Measurements from ENCODE around the gene FHAD1.
"Not testable (repeated sequence)": the region's sequence is repeated elsewhere in the genome, so short reads cannot be mapped to it uniquely, and the experiment has no call there.

The FHAD1 gene

DNA sequence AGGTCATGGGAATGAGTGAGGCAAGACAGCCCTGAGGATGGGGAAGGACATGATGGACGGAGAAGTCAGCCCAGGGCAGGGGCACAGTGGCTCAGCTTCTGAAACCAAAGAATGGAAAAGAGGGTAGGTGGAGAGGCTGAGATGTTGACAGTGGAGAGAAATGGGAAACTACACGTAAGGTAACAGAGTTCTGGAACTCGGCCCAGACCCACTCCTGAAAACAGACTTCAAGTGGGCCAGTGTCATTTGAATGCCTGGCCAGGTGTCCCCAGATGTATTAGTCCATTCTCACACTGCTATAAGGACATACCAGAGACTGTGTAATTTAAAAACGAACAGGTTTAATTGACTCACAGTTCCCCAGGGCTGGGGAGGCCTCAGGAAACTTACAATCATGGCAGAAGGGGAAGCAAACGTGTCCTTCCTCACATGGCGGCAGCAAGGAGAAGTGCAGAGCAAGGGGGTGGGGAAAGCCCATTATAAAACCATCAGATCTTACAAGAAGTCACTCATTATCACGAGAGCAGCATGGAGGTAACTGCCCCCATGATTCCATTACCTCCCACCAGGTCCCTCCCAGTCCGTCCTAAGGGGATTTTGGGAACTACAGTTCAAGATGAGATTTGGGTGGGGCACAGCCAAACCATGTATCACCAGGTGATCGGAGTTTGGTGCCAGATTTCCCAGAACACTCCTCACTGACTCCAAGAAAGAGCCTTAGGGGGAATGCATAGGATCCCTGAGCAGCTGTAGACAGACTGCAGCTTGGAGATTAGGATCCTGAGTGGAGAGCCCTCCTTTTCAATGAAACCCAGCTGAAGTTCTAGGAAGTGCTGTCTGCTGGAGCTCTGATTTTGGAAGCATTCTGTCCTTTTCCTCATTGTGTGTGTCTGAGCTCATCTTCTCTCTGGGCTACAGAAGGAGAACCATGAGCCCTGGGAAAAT lies 40.3 kb downstream of the FHAD1 start:
- Histone ChIP-seq H3K4me3 (ENCODE audit: low read length) (no peak overlapping the region), H3K4me1 (ENCODE audit: control insufficient read depth, low read depth, low read length) (no peaks in the 10 kb centered on the region), H3K27ac (ENCODE audit: low read length) (no peak overlapping the region), H3K27me3 (ENCODE audit: control insufficient read depth, insufficient read depth, low read length) (no peaks in the 10 kb centered on the region), H3K9me3 (ENCODE audit: control insufficient read depth, low read depth, low read length) (no peaks in the 10 kb centered on the region), H3K36me3 (ENCODE audit: control insufficient read depth, low read depth, low read length) (no peaks in the 10 kb centered on the region), H3K9ac (ENCODE audit: low read length) (no peak overlapping the region)

GRCh38 chr1:15288173-15288926 lies 41.3 kb downstream of the FHAD1 start:
- H3K27me3 ChIP-seq (ENCODE audit: control insufficient read depth, insufficient read depth, low read length): no peaks in the 10 kb centered on the region
- no peak overlapping the region for H3K9ac ChIP-seq (ENCODE audit: low read length)
- no peaks in the 10 kb centered on the region for H3K36me3 ChIP-seq (ENCODE audit: control insufficient read depth, low read depth, low read length)
- no peaks in the 10 kb centered on the region for H3K9me3 ChIP-seq (ENCODE audit: control insufficient read depth, low read depth, low read length)
- H3K27ac ChIP-seq (ENCODE audit: low read length): no peak overlapping the region
- H3K4me1 ChIP-seq (ENCODE audit: control insufficient read depth, low read depth, low read length): no peaks in the 10 kb centered on the region
- H3K4me3 ChIP-seq (ENCODE audit: low read length): no peak overlapping the region

DNA sequence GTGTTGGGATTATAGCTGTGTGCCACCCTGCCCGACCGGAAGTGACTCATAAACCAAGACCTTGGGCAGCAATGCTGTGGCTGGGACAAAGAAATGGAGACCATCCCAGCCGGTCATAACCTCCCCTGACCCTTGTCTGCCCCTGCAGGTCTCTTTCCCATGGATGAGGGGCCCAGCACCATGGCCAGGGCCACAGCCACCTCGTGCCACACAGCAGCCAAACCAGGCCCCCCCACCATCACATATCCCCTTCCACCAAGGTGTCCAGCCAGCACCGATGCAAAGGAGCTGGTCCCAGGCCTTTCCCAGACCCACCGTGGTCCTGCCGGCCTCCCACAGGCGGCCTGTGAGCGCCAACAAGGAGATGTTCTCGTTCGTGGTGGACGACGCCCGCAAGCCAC lies 42.2 kb downstream of the FHAD1 start:
- no peaks in the 10 kb centered on the region for H3K36me3 ChIP-seq (ENCODE audit: control insufficient read depth, low read depth, low read length)
- no peaks in the 10 kb centered on the region for H3K9me3 ChIP-seq (ENCODE audit: control insufficient read depth, low read depth, low read length)
- H3K4me1 ChIP-seq (ENCODE audit: control insufficient read depth, low read depth, low read length): no peaks in the 10 kb centered on the region
- H3K27me3 ChIP-seq (ENCODE audit: control insufficient read depth, insufficient read depth, low read length): no peaks in the 10 kb centered on the region
- no peak overlapping the region for H3K27ac ChIP-seq (ENCODE audit: low read length)
- H3K4me3 ChIP-seq (ENCODE audit: low read length): no peak overlapping the region
- H3K9ac ChIP-seq (ENCODE audit: low read length): no peak overlapping the region

DNA sequence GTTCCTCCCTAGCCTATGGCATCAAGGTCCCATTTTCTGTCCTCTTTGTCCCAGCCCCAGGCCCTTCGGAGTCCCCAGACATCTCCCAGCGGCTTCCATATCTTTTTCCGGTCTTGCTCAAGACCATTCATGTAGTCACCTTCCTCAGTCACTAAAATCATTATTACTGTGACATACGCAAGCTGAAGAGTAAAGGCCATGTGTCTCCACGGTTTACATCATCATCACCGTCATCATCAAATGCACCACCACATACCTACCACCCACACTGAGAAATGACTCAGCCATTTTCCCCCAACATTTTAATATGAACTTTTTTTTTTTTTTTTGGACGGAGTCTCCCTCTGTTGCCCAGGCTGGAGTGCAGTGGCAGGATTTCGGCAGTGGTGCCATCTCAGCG lies 43.4 kb downstream of the FHAD1 start:
- H3K36me3 ChIP-seq (ENCODE audit: control insufficient read depth, low read depth, low read length): no peaks in the 10 kb centered on the region
- H3K4me1 ChIP-seq (ENCODE audit: control insufficient read depth, low read depth, low read length): no peaks in the 10 kb centered on the region
- H3K27ac ChIP-seq (ENCODE audit: low read length): no peak overlapping the region
- no peaks in the 10 kb centered on the region for H3K9me3 ChIP-seq (ENCODE audit: control insufficient read depth, low read depth, low read length)
- no peaks in the 10 kb centered on the region for H3K27me3 ChIP-seq (ENCODE audit: control insufficient read depth, insufficient read depth, low read length)
- no peak overlapping the region for H3K4me3 ChIP-seq (ENCODE audit: low read length)
- no peak overlapping the region for H3K9ac ChIP-seq (ENCODE audit: low read length)

DNA sequence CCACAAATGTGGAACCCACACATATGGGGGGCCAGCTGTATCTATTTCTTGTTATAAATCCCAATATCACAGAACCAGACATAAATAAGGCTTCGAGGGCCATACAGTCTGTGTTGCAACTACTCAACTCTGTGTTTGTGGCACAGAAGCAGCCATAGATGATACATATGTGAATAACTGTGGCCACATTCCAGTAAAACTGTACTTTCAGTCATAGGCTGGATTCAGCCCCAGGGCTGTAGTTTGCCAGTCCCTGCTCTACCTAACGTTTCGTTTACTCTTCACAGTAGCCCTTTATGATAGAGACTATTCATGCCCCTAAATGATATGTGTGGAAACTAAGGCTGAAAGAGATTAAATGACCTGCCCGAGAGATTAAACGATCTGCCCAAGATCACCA lies 48.7 kb downstream of the FHAD1 start:
- no peaks in the 10 kb centered on the region for H3K27me3 ChIP-seq (ENCODE audit: control insufficient read depth, insufficient read depth, low read length)
- H3K4me1 ChIP-seq (ENCODE audit: control insufficient read depth, low read depth, low read length): no peaks in the 10 kb centered on the region
- no peak overlapping the region for H3K27ac ChIP-seq (ENCODE audit: low read length)
- H3K9me3 ChIP-seq (ENCODE audit: control insufficient read depth, low read depth, low read length): no peaks in the 10 kb centered on the region
- H3K36me3 ChIP-seq (ENCODE audit: control insufficient read depth, low read depth, low read length): no peaks in the 10 kb centered on the region
- no peak overlapping the region for H3K4me3 ChIP-seq (ENCODE audit: low read length)
- no peak overlapping the region for H3K9ac ChIP-seq (ENCODE audit: low read length)

DNA sequence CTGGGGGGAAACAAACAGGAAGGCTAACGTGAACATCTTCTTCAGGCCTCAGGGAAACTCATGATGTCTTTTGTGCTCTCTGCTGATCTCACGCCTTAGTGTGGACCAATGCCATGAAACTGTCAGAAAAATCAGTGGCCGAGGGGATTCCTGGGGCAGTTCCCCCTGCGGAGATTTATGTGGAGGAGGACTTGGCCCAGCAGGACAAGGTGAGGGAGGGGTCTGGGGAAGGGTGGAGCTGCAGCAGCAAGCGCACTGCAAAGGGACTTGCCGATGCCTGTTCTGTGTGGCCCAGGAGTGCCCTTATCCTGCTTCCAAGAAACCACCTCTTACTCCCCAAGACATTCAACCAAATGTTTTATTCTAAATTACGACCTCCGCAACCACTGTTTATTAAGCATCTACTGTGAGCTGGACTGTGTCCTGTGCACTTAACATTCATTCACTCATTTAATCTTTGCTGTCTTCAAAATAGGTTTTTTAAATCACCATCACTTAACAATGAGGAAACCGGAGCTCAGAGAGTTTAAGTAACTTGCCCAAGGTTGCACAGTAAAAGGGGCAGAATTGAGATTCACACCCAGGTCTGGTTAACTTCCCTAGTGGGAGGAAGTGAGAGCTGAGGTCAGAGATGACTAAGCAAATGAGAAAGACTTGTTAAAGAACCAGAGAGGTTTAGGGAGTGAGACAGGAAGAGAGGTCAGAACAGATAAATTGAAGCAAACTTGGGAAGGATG lies 49.7 kb downstream of the FHAD1 start:
- H3K27me3 ChIP-seq (ENCODE audit: control insufficient read depth, insufficient read depth, low read length): no peaks in the 10 kb centered on the region
- H3K36me3 ChIP-seq (ENCODE audit: control insufficient read depth, low read depth, low read length): no peaks in the 10 kb centered on the region
- no peak overlapping the region for H3K27ac ChIP-seq (ENCODE audit: low read length)
- H3K4me1 ChIP-seq (ENCODE audit: control insufficient read depth, low read depth, low read length): no peaks in the 10 kb centered on the region
- no peak overlapping the region for H3K4me3 ChIP-seq (ENCODE audit: low read length)
- H3K9ac ChIP-seq (ENCODE audit: low read length): no peak overlapping the region
- H3K9me3 ChIP-seq (ENCODE audit: control insufficient read depth, low read depth, low read length): no peaks in the 10 kb centered on the region

GRCh38 chr1:15297975-15298374 lies 51.0 kb downstream of the FHAD1 start:
- H3K4me1 ChIP-seq (ENCODE audit: control insufficient read depth, low read depth, low read length); H3K27ac ChIP-seq (ENCODE audit: low read length); H3K9ac ChIP-seq (ENCODE audit: low read length); H3K9me3 ChIP-seq (ENCODE audit: control insufficient read depth, low read depth, low read length); H3K4me3 ChIP-seq (ENCODE audit: low read length); H3K27me3 ChIP-seq (ENCODE audit: control insufficient read depth, insufficient read depth, low read length); H3K36me3 ChIP-seq (ENCODE audit: control insufficient read depth, low read depth, low read length): not testable (repeated sequence)

GRCh38 chr1:15299179-15299578 lies 52.2 kb downstream of the FHAD1 start:
- Histone ChIP-seq H3K9me3 (ENCODE audit: control insufficient read depth, low read depth, low read length) (no peaks in the 10 kb centered on the region), H3K27ac (ENCODE audit: low read length) (no peak overlapping the region), H3K4me3 (ENCODE audit: low read length) (no peak overlapping the region), H3K9ac (ENCODE audit: low read length) (no peak overlapping the region), H3K36me3 (ENCODE audit: control insufficient read depth, low read depth, low read length) (no peaks in the 10 kb centered on the region), H3K4me1 (ENCODE audit: control insufficient read depth, low read depth, low read length) (no peaks in the 10 kb centered on the region), H3K27me3 (ENCODE audit: control insufficient read depth, insufficient read depth, low read length) (no peaks in the 10 kb centered on the region)

GRCh38 chr1:15299806-15300205 lies 52.8 kb downstream of the FHAD1 start:
- no peaks in the 10 kb centered on the region for H3K27me3 ChIP-seq (ENCODE audit: control insufficient read depth, insufficient read depth, low read length)
- no peak overlapping the region for H3K4me3 ChIP-seq (ENCODE audit: low read length)
- H3K27ac ChIP-seq (ENCODE audit: low read length): no peak overlapping the region
- H3K9me3 ChIP-seq (ENCODE audit: control insufficient read depth, low read depth, low read length): no peaks in the 10 kb centered on the region
- H3K4me1 ChIP-seq (ENCODE audit: control insufficient read depth, low read depth, low read length): no peaks in the 10 kb centered on the region
- no peaks in the 10 kb centered on the region for H3K36me3 ChIP-seq (ENCODE audit: control insufficient read depth, low read depth, low read length)
- no peak overlapping the region for H3K9ac ChIP-seq (ENCODE audit: low read length)

DNA sequence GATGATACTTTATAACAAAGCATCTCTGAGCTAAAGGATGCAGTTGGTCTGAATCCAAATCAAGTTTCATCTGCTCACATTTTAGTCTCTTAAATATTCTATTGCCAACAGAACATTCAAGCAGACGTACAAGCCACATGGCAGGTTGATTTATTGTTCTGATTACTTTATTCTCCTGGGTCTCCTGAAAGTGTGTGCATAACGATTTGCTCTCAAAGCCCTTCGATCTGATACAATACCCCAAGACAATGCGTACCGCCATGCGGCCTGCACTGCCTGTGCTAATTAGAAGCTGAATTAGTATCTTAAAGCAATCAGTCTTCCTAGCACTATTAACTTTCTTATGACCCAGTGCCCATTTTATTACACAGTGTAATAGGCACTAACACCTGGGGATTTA lies 56.9 kb downstream of the FHAD1 start:
- no peak overlapping the region for H3K4me3 ChIP-seq (ENCODE audit: low read length)
- H3K27ac ChIP-seq (ENCODE audit: low read length): no peak overlapping the region
- no peaks in the 10 kb centered on the region for H3K27me3 ChIP-seq (ENCODE audit: control insufficient read depth, insufficient read depth, low read length)
- no peaks in the 10 kb centered on the region for H3K4me1 ChIP-seq (ENCODE audit: control insufficient read depth, low read depth, low read length)
- H3K9ac ChIP-seq (ENCODE audit: low read length): no peak overlapping the region
- H3K36me3 ChIP-seq (ENCODE audit: control insufficient read depth, low read depth, low read length): no peaks in the 10 kb centered on the region
- H3K9me3 ChIP-seq (ENCODE audit: control insufficient read depth, low read depth, low read length): no peaks in the 10 kb centered on the region

GRCh38 chr1:15304708-15305467 lies 57.9 kb downstream of the FHAD1 start:
- H3K27ac ChIP-seq (ENCODE audit: low read length): no peak overlapping the region
- H3K9me3 ChIP-seq (ENCODE audit: control insufficient read depth, low read depth, low read length): no peaks in the 10 kb centered on the region
- no peaks in the 10 kb centered on the region for H3K4me1 ChIP-seq (ENCODE audit: control insufficient read depth, low read depth, low read length)
- no peaks in the 10 kb centered on the region for H3K27me3 ChIP-seq (ENCODE audit: control insufficient read depth, insufficient read depth, low read length)
- no peak overlapping the region for H3K4me3 ChIP-seq (ENCODE audit: low read length)
- H3K36me3 ChIP-seq (ENCODE audit: control insufficient read depth, low read depth, low read length): no peaks in the 10 kb centered on the region
- no peak overlapping the region for H3K9ac ChIP-seq (ENCODE audit: low read length)

All from iPS-18a (cell line).